ENCODE results near the gene ANKRD49.

ANKRD49 gene

DNA sequence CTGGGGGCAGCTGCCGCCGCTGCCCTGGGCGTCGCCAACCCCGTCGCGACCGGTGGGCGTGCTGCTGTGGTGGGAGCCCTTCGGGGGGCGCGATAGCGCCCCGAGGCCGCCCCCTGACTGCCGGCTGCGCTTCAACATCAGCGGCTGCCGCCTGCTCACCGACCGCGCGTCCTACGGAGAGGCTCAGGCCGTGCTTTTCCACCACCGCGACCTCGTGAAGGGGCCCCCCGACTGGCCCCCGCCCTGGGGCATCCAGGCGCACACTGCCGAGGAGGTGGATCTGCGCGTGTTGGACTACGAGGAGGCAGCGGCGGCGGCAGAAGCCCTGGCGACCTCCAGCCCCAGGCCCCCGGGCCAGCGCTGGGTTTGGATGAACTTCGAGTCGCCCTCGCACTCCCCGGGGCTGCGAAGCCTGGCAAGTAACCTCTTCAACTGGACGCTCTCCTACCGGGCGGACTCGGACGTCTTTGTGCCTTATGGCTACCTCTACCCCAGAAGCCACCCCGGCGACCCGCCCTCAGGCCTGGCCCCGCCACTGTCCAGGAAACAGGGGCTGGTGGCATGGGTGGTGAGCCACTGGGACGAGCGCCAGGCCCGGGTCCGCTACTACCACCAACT, 51.0 kb downstream of the ANKRD49 start:
- DNase-seq (ENCODE audit: low read depth), result peak; percentile 19

DNA sequence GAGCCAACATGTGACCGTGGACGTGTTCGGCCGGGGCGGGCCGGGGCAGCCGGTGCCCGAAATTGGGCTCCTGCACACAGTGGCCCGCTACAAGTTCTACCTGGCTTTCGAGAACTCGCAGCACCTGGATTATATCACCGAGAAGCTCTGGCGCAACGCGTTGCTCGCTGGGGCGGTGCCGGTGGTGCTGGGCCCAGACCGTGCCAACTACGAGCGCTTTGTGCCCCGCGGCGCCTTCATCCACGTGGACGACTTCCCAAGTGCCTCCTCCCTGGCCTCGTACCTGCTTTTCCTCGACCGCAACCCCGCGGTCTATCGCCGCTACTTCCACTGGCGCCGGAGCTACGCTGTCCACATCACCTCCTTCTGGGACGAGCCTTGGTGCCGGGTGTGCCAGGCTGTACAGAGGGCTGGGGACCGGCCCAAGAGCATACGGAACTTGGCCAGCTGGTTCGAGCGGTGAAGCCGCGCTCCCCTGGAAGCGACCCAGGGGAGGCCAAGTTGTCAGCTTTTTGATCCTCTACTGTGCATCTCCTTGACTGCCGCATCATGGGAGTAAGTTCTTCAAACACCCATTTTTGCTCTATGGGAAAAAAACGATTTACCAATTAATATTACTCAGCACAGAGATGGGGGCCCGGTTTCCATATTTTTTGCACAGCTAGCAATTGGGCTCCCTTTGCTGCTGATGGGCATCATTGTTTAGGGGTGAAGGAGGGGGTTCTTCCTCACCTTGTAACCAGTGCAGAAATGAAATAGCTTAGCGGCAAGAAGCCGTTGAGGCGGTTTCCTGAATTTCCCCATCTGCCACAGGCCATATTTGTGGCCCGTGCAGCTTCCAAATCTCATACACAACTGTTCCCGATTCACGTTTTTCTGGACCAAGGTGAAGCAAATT, 51.7 kb downstream of the ANKRD49 start:
- DNase-seq (ENCODE audit: low read depth), result peak; percentile 24

DNA sequence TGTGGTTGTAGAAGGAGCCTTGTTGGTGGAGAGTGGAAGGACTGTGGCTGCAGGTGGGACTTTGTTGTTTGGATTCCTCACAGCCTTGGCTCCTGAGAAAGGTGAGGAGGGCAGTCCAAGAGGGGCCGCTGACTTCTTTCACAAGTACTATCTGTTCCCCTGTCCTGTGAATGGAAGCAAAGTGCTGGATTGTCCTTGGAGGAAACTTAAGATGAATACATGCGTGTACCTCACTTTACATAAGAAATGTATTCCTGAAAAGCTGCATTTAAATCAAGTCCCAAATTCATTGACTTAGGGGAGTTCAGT, 52.3 kb downstream of the ANKRD49 start:
- DNase-seq (ENCODE audit: low read depth), result no peak

DNA sequence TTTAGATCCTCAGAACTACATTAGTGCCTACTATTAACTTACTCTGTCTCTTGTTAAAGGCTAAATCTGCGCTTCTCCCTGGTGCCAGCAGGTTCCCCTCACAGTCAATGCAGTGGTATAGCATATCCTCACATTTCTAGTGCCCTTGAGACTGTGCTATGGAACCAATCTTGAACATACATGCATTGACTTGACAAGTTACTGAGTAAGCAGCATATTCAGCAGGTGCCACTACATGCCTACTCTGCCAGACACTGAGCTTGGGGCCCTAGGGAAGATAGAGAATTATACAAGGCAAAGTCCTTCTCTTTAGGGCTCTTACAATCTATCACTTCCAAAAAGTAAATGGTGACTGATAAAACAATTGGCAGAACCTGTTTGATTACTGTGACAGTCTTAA, 53.1 kb downstream of the ANKRD49 start:
- no peak for DNase-seq (ENCODE audit: low read depth)

DNA sequence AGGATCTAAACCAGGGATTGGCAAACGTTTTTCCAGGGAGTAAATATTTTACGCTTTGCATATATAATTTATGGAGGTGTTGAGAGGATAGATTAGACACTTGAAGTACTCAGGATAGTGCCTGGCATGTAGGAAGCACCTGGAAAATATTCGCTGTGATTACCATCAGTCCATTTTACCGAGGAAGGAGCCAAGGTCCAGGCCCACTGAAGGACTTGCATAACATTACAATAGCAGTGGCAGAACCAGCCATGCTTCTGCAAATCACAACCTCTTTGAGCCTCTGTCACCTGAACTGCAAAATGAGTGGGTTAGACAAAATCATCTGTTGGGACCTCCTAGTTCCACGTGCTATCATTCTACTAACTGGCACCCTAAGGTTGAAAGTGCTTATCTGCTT, 55.4 kb downstream of the ANKRD49 start:
- no peak for DNase-seq (ENCODE audit: low read depth)

All from EH (cell line).